SW480 (cell line): ENCODE data around the gene ASS1.
A peak's percentile ranks its signal among the peaks of the same experiment; 100 is the strongest.

Source experiments
- DNase-seq: peaks from one replicate; pipeline ENCODE4 v3.0.0-alpha.2; 2016; ENCODE audit warnings: low spot score

The ASS1 gene

GRCh38 chr9:130498918-130499698, 54.3 kb downstream of the ASS1 start:
- peak; percentile 33 for DNase-seq

- DNase-seq: peak; percentile 95
These were observed 55.1 kb downstream of the ASS1 start for GRCh38 chr9:130499804-130500263.

- no peak for DNase-seq
These were observed 55.8 kb downstream of the ASS1 start for GRCh38 chr9:130500340-130501180.

DNA sequence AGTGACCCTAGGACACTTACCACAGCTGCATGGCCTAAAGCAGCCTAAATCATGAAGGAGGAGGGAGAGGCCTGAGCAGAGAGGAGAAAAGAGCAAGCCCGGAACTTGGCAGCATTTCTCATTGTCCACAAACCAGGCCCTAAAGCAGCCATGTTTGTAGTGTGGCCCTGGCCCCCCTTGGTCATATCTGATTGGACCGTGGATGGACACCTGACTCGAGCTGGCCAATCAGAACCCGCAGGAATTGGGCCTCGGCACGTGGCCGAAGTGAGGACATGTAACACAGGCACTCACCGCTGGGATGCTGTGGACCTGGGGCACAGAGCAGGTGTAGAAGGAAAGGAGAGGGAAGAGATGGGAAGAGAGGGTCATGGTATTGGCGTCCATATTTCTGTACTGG, 56.9 kb downstream of the ASS1 start:
- no peak for DNase-seq

GRCh38 chr9:130508218-130508617, 63.5 kb downstream of the ASS1 start:
- no peak for DNase-seq

GRCh38 chr9:130512199-130512598, 67.4 kb downstream of the ASS1 start:
- no peak for DNase-seq

- DNase-seq: no peak
These were observed 68.3 kb downstream of the ASS1 start for GRCh38 chr9:130513078-130513477.

GRCh38 chr9:130518233-130518632, 73.5 kb downstream of the ASS1 start:
- DNase-seq: no peak

DNA sequence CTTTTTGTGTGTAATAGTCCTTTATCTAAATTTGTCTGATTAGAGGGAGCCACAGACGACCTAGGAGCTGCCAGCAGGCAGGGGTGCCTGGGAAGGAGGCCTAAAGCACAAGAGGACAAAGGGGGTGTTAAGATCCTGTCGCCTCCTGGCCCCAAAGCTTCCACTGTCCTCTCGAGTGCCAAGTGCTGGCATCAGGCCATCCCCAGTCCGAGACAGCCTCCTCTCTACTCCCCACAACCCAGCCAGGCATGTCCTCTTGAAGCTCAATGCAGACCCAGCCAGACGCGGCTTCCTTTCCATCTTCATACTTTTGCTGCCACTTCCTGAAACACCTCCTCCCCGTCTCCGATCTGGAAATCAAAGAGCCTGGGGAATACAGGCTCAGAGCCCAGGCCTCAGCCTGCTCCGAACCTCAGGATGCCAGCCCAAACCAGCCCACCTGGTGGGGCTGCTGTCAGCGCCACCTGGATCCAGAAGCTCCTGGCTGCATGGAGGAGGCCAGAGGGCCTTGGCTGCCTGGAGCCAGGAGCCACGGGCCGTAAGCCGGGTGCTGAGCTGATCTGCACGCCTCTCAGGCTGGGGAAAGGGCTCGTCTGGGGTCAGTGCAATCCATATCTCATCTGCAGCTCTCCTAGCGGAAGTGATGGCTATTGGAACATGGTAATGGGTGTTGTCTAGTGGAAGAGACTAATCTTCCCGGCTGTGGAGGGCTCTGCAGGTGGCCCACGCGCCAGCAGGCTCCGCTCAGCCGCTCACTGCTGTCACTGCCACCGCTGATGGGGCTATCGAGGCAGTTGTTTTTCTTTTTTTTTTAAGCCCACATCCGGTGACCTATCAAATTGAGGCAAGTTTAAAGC, 74.4 kb downstream of the ASS1 start:
- no peak for DNase-seq

- DNase-seq: no peak
These were observed 75.2 kb downstream of the ASS1 start for GRCh38 chr9:130519927-130520326.

DNA sequence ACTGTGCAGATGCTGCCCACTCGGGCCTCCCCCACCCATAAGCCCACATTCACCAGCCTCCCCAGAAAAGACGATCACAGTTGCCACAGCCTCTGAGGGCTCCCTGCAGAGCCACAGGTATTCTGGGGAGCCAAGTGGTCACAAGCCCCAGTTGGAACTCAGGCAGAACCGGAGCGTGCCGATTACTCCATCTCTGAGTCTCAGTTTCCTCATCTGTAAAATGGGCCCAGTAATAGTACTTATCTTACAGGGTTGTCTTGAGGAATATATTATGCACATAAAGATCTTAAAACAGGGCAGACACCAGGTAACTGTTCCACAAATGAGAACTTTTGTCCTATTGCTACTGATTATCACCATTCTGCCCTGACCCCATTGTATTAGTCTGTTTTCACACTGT, 77.0 kb downstream of the ASS1 start:
- no peak for DNase-seq

DNA sequence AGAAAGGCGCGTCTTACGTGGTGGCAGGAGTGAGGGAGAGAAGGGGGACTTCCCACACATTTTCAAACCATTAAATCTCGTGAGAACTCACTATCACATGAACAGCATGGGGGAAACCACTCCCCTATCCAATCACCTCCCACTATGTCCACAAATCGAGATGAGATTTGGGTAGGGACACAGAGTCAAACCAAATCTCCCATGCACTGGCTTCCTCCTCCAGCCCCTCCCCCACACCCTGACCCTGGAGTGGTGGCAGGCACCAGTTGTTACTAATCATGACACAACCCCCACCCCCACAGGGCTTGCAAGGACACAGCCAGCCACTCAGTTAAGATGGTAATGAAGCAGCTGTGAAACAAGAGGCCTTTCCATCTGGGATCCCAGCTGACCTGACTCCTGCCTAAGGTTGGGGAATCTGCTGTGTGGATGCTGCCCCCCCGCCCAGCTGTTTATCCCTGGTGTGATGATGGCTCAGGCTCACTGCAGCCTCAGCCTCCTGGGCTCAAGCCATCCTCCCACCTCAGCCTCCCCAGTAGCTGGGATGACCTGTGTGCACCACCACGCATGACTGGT, 77.6 kb downstream of the ASS1 start:
- DNase-seq: no peak

DNA sequence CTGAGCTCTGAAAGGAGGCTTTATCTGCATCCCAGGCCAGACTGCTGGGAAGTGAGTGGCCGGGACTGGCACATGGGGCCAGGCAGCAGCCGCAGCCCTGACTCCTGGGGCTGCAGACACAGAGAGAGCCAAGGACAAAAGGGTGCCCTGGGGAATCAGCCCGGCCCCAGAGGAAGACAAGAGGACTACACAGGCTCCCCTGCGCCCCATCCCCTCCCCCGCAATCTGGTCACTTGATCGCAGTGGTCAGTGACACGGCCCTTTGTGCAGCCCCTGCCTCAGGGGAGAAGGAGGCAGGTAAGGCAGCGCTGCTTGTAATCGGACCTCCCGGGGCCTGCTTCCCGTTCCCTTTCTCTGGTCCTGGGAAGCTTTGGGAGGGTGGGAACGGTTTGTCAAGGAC, 79.2 kb downstream of the ASS1 start:
- DNase-seq: no peak

GRCh38 chr9:130526193-130526853, 81.6 kb downstream of the ASS1 start:
- DNase-seq: no peak

- DNase-seq: no peak
These were observed 82.3 kb downstream of the ASS1 start for GRCh38 chr9:130526854-130527650.

DNA sequence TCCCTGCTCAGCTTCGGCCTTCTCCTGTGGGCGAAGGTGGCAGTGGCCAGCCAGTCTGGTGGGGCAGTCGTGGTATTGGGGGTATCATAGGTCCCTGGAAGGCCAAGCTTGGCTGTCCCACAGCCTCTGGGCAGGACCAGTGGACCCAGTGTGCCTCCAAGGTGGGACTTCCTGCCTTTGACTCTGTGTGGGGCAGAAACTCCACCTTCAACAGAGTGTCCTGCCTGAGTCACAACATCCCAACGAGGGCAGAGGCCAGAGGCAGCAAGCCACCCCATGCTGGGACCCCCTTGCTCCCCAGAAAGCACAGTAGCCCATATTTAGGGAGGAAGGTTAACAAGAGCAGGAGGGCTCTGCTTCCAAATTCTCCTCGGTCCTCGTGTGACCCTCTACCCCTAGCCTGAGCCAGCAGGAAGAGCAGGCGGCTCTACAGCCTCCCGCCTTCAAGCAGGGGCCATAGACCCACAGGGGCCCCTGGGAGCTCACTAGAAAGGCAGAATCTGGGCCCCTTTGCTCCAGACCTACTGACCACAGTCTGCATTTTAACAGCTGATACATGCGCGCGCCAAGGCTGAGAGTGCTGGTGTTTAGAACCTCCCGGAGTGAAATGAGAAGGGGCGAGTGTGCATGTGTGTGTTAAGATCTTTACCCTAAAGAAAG, 83.0 kb downstream of the ASS1 start:
- DNase-seq: no peak

DNA sequence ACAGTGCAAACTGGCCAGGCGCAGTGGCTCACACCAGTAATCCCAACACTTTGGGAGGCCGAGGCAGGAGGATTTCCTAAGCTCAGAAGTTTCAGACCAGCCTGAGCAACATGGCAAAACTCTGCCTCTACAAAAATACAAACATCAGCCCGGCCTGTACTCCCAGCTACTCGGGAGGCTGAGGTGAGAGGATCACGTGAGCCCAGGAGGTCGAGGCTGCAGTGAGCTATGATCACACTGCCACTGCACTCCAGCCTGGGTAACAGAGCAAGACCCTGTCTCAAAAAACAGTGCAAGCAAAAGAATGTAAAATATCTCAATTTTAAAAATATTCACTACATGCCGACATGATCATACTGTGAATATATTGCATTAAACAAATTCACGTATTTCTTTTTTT, 83.9 kb downstream of the ASS1 start:
- no peak for DNase-seq

DNA sequence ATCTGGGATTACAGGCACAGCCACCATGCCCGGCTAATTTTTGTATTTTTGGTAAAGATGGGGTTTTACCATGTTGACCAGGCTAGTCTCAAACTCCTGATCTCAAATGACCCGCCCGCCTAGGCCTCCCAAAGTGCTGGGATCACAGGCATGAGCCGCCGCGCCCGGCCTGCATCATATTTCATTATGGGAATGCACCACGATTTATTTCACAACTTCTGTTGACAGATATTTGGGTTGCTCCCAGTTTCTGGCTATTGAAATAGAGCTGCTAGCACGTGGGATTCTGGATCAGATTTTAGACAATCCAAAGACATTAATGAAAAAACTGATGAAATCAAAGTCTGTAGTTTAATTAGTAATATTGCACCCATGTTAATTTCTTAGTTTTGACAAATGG, 86.2 kb downstream of the ASS1 start:
- DNase-seq: no peak

DNA sequence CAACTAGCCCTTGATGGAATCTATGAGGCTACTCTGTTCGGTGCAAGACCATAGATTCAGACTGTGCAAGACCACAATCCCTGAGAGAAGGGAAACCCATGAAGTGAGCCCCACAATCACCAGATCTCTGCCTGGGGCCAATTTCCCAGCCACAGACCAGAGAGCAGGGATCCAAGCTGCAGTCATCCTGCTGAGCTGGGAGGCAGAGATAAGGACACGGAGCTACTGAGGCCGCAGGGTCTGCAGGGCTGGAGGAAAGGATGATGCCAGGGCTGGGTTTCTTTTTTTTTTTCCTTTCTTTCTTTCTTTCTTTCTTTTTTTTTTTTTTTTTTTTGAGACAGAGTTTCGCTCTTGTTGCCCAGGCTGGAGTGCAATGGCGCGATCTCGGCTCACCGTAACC, 86.9 kb downstream of the ASS1 start:
- DNase-seq: no peak
